GM21367 (cell line): ENCODE results near the gene ETF1.

ENCODE experiments used
- ATAC-seq: cut with Tn5 transposase; IDR thresholded peaks from one replicate; pipeline ENCODE4 v1.9.1; 2021; ENCODE audit not compliant: unreplicated experiment

ETF1 gene

DNA sequence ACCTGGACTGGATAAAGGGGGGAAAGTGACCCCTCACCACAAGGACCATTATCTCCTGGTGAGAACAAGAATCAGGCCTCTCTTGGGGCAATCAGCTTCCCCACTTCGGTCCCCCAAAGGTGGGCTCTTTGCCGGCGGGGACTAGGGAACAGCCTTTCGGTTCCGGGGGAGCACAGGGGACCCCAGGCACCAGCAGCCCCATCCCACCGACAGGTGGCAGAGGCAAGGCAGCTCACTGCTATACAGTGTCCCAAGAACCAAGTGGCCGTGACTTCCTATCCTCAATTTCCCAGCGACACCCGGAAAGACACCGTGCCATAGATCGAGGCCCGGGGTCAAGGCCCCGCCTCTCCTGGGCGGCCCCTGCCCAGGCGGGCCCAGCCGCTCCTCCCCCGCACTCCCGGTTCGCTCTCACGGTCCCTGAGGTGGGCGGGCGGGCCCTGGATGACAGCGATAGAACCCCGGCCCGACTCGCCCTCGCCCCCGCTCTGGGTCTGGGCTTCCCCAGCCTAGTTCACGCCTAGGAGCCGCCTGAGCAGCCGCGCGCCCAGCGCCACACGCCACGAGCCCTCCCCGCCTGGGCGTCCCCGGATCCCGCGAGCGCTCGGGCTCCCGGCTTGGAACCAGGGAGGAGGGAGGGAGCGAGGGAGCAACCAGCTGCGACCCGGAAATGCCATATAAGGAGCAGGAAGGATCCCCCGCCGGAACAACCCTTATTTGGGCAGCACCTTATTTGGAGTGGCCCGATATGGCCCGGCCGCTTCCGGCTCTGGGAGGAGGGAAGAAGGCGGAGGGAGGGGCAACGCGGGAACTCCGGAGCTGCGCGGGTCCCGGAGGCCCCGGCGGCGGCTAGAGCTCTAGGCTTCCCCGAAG, 78.4 kb downstream of the ETF1 start:
- peak; percentile 65 for ATAC-seq

- peak; percentile 41 for ATAC-seq
Observed at GRCh38 chr5:138464008-138464387, 79.0 kb downstream of the ETF1 start.

DNA sequence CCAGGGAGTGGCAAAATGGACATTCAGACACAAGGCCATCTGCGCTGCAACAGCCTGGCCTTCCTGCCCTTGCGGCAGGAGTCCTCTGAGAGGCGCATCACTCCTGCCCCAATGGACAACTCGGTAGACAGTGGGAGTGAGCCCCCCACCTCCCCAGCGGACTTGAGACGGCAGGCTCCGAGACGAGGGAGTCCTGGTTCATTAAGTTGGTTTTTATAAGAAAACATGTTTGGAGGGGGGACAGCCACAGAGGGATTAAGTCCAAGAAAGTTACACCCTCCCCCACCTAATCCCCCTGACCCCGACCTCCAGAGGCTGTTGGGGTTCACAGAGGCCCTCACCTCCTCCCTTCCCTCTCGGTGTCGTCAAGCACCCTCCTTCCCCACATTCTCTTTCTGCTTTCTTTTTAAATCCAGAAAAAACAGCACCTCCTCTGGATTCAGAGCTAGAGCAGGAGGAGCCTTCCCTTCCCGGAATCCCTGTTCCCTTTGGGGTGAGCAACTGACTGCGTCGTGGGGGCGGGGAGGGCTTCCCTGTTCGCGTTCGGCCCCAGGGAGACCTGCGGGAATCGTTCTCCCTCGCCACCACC, 79.5 kb downstream of the ETF1 start:
- ATAC-seq: no peak

- ATAC-seq: no peak
Observed at GRCh38 chr5:138461343-138462125, 81.5 kb downstream of the ETF1 start.

GRCh38 chr5:138460032-138460693, 82.9 kb downstream of the ETF1 start:
- ATAC-seq: no peak

- ATAC-seq: no peak
Observed at GRCh38 chr5:138459311-138459933, 83.6 kb downstream of the ETF1 start.

- no peak for ATAC-seq
Observed at GRCh38 chr5:138458856-138459255, 84.2 kb downstream of the ETF1 start.

DNA sequence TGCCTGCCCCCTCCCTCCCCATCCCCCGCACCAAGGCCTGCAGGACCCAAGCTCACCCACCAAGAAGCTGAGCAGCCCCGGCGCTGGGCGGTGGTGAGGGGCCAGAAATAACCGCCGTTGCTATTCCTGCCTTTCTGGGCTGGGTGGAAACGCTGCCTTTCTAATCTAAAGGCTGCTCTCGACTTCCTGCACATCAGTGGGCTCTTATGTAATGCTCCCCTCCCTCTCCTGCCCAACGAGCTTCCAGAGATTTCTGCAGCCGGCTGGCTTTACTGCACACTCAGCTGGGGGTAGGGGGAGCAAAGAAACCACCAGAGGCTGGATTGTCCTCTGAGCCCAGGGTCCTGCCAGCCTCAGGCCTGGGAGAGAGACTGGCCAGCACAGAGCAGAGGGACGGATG, 84.7 kb downstream of the ETF1 start:
- ATAC-seq: no peak

DNA sequence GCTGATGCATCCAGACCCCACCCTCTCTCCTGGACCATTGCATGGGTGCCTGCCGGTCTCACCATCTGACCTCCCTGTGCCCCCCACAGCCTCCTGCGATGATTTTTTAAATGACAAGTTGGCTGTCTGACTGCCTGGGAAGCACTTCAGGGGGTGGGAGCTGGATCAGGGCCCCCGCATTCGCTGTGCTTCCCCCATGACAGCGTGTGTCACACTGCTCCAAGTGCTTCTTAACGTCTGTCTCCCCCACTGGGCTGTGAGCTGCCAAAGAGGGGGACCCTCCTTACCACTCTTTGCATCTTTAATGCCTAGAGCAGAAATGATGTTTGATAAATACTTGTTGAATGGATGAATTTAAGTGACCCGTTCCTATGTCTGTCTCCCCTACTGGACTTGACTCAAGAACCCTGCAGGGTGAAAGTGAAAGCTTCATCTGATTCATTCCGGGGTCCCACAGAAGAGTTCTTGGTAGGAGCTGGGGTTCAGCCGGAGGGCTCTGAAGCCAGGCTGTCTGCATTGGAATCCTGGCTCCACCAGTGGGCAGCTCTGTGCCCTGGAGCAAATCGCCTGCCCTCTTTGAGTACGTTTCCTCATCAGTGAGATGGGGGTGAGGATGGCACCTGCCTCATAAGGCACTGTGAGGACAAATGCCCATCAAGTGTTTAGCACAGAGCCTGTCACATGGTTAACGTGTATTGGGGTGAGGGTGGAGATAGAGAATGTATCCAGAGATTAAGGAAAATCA, 85.3 kb downstream of the ETF1 start:
- no peak for ATAC-seq
